HG02798 (cell line): ENCODE results near the gene MAP2K3.

ENCODE experiments used
- ATAC-seq: cut with Tn5 transposase; IDR thresholded peaks from one replicate; pipeline ENCODE4 v1.9.1; 2021; ENCODE audit warnings: mild to moderate bottlenecking; ENCODE audit not compliant: unreplicated experiment, poor library complexity

MAP2K3 gene

GRCh38 chr17:21284319-21285163, at the start of gene MAP2K3:
Gene MAP2K3 (plus strand): TSS chr17:21284711. CDS start chr17:21284921, 210 bp downstream.
- peak; percentile 86 for ATAC-seq

GRCh38 chr17:21235921-21236320, 48.6 kb upstream of the MAP2K3 start:
- no peak for ATAC-seq

GRCh38 chr17:21239680-21240368, 44.7 kb upstream of the MAP2K3 start:
- ATAC-seq = no peak

- ATAC-seq = no peak
Measured at GRCh38 chr17:21240369-21241055, 44.0 kb upstream of the MAP2K3 start.

- no peak for ATAC-seq
Measured at GRCh38 chr17:21241564-21241963, 42.9 kb upstream of the MAP2K3 start.

- ATAC-seq = no peak
Measured at GRCh38 chr17:21242026-21242697, 42.3 kb upstream of the MAP2K3 start.

GRCh38 chr17:21242780-21243515, 41.6 kb upstream of the MAP2K3 start:
- ATAC-seq = no peak

- no peak for ATAC-seq
Measured at GRCh38 chr17:21243516-21244303, 40.8 kb upstream of the MAP2K3 start.

GRCh38 chr17:21245639-21246084, 38.8 kb upstream of the MAP2K3 start:
- ATAC-seq = no peak

GRCh38 chr17:21246698-21247097, 37.8 kb upstream of the MAP2K3 start:
- ATAC-seq = no peak

GRCh38 chr17:21247552-21248258, 36.8 kb upstream of the MAP2K3 start:
- no peak for ATAC-seq

- ATAC-seq = no peak
Measured at GRCh38 chr17:21248500-21248899, 36.0 kb upstream of the MAP2K3 start.

GRCh38 chr17:21249086-21249795, 35.3 kb upstream of the MAP2K3 start:
- no peak for ATAC-seq

- no peak for ATAC-seq
Measured at GRCh38 chr17:21249920-21250703, 34.4 kb upstream of the MAP2K3 start.

- no peak for ATAC-seq
Measured at GRCh38 chr17:21250854-21251253, 33.7 kb upstream of the MAP2K3 start.

GRCh38 chr17:21251337-21252010, 33.0 kb upstream of the MAP2K3 start:
- ATAC-seq = no peak
